Activated T-helper 1 cell treated with anti-CD3 and anti-CD28 coated beads, Interleukin-2, amount 50 U/mL, for 16 hours (primary cell): ENCODE results near the gene SEC11C.

ENCODE experiments used
- DNase-seq, 2 donors: peaks; one replicate each; pipeline ENCODE4 v3.0.0-alpha.2; 2020; ENCODE audit warnings: low read depth in 1 of 2, low spot score in 1 of 2

Gene SEC11C

DNA sequence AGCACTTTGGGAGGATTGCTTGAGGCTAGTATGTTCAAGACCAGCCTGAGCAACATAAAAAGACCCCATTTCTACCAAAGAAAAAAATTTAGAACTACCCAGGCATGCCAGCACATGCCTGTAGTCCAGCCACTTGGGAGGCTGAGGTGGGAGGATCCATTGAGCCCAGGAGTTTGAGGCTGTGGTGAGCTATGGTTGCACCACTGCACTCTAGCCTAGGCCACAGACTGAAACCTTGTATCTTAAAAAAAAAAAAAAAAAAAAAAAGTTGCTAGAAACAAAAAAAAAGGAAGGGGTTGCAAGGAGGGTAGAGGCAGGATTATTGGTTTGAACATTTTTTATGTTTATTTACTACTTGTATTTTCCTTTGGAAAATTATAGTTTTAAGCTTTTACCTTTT lies 4.8 kb downstream of the SEC11C start:
- DNase-seq = no peak

DNA sequence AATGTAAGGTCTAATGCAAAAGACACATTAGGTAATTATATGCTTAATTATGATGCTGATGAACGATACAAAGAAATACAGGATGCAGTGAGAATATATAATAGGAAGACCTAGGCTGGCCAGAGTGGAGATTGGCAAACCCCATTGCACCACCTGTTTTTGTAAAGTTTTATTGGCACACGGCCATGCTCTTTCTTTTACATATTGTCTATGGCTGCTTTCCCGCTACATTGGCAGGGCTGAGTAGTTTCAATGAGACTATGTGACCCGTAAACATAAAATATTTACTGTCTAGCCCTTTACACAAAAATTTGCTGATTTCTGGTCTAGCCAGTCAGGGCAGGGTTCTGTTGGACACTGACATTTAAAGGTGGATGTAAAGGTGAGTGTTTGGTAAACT lies 5.4 kb downstream of the SEC11C start:
- no peak for DNase-seq

- no peak for DNase-seq
Measured at GRCh38 chr18:59148192-59148591, 8.5 kb downstream of the SEC11C start.

DNA sequence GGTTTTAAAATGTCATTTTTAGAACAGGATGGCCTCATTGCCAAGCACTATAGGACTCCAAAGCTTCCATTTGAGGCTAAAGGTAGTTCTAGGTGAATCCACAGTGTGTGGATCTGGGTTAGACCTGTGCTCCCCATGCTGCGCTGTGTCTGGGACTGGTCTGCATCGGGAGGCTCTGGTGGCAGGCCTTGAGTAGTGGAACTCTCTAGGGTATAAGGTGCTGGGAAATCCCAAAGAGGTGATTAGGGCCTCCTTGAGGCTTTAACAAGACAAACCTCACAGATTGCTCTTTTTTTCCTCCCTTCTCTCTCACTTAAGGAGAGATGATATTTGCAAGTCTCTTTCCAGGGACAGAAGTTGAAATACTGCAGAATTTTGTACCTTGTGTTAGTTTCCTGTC lies 9.3 kb downstream of the SEC11C start:
- DNase-seq = no peak

DNA sequence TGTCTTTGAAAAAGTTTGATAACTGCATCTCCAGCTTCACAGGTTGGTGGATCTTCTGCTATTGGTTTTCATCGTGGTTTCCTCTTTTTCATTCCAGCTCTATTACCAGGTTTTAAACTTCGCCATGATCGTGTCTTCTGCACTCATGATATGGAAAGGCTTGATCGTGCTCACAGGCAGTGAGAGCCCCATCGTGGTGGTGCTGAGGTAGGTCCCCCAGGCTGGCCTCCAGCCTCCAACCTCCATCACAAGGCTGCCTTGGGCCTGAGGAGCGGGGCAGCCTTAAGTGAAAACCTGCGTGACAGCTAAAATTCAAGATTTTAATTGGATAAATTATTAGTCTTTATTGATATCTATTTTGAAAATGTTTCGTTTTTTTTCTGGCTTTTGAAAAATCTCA lies 9.7 kb downstream of the SEC11C start:
- DNase-seq = no peak

DNA sequence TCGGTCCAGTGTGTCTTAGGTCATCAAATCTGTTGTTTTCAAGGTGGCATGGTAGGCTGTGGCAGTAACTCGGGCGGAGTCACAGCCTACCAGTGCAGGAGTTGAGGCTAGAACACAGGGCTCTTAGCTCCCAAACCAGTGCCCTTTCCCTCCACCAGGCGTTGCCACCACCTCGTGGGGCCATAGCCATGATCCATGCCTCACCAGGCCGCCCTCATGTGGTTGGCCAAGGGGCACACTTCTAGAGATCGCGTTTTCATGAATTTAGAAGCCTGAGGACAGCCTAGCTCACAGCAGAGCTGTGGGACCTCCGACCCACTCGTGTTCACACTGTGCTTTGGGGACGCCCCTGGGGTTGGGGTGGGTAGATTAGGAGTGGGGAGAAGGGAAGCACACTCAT lies 10.6 kb downstream of the SEC11C start:
- no peak for DNase-seq

DNA sequence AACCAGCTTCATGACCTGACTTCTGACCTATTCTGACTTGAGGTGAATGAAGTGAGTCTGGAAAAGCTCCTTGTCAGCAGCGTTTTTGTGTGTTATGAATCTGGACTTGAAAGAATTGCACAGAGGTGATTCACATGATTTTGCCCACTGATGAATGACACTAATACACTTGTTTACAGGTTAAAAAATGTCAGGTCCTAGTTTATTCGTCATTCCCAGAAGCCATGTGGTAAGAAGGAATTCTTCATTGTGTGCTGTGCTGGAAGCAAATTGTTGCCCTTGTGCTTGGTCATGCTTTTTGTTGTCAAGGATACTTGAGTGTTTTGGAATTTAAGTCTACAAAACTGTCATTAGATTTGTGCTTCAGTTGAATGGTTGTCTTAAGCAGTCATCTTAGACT lies 15.5 kb downstream of the SEC11C start:
- DNase-seq = no peak

DNA sequence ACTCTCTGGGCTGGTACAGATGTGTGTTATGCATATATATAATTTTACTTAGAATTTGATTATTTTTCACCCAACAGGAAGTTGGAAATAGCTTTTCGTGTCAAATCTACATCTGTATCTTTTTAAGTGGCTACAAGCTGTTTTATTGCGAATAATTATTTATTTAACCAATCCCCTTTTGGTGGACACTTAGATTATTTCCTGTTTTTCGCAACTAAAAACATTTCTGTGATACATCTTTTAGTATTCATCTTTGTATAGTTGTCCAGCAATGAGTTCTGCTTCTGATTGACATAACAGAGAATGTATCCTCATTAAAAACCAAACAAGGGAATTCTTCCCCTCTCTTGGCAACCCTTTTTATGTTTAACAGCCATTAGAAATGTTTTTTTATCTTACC lies 16.6 kb downstream of the SEC11C start:
- no peak for DNase-seq

- DNase-seq = no peak
Measured at GRCh38 chr18:59159265-59159664, 19.6 kb downstream of the SEC11C start.

DNA sequence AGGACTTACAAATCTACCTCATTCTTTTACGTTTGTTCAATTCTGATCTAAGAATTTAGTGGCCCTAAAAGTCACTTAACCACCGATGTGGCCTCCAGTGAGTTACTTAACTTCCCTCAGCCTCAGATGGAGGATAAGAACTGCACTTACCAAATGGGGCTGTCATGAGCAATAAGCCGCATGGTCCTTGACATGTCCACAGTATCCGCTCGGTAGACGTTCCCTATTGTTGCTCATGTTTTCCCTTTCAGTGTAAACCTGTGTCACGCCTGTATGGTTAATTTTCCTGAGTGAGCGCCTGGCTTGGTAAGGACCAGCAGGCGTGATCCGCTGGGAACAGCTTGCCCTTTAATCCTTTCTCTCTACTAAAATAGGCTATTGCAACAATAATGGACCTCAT lies 20.3 kb downstream of the SEC11C start:
- DNase-seq = no peak

DNA sequence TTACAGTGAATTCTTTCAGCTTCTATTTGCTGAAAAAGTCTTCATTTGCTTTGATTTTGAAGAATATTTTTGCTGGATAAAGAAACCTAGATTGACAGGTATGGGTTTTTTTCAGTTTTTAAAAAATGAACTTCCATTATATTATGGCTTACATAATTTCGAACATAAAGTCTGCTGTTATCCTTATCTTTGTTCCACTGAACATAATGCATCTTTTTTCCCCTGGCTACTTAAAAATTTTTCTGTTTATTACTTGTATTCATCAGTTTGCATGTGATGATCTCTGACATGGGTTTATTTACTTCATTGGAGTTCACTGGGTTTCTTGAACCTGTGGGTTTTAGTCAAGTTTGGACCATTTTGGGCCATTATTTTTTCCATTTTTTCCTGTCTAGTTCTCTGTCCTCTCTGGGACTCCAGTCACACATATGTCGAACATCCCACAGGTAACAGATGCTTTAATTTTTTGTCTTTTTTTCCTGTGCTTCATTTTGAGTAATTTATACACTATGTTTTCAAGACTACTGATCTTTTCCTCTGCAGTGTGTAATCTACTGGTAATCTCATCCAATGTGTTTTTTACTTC lies 33.1 kb downstream of the SEC11C start:
- DNase-seq = no peak

- DNase-seq = no peak
Measured at GRCh38 chr18:59177485-59177884, 37.8 kb downstream of the SEC11C start.

DNA sequence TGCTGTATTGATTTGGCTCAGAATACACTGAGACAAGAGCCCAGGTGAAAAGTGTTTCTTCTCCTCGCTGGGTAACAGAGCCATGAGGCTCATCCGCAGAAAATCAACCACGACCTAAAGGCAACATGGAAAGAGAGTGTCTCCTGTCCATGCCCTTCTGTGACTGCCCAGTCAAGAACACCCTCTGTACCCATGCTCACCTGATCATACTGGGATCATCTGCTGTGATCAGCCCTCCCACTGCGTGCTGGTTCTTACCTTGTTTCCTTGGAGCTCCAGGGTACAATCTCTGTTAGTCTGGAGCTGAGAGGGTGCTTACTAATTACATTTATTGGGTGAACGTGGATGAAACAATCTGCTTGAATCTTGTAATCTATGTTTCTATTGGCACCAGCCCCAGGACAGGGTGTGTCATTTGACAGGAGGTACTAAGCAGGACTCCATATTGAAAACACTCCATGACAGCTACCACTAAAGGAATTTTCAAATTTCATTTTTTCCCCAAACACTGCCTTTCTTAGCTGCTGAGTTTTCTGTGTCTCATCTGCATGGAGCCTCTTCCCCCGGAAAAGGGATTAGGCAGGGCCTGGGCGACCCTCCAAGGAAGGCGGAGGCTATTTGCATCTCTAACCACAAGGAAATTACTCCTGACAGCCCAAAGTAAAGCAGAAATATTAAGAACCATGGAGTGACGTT lies 40.6 kb downstream of the SEC11C start:
- DNase-seq = no peak

DNA sequence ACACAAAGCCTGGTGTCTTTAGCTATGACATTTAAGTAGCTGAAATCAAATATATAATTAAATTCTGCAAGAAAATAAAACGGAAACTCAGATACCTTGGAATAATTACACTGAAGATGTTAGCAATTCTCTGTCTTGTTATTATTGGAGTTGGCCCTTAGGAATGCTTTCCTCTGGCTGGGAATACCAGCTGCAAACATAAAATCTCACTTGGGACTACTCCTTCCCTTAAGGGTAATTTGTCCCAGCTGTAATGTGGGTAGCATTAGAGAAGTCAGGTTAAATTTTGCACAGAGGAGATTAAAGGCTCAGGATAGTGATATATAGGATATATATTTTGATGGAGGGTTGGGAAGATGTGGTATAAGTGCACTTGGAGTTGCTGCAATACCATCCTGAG lies 43.0 kb downstream of the SEC11C start:
- no peak for DNase-seq

DNA sequence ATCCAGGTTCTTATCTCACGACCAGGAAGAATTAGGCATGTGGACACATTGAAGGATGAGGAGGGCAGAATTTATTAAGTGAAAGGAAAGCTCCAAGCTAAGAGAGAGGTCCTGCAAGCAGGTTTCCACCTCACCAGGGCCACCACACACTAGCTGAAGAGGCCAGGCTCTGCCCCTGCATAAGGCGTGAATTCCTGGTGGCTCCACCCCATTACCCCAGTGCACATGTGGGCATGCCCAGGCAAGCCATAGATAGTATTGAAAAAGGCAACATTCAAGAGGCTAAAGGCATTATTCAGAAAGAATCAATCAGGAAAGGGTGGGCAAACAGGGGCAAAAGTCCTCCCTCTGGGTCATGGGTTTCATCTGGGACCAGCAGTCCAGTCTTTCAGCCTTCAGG lies 49.3 kb downstream of the SEC11C start:
- DNase-seq = no peak

DNA sequence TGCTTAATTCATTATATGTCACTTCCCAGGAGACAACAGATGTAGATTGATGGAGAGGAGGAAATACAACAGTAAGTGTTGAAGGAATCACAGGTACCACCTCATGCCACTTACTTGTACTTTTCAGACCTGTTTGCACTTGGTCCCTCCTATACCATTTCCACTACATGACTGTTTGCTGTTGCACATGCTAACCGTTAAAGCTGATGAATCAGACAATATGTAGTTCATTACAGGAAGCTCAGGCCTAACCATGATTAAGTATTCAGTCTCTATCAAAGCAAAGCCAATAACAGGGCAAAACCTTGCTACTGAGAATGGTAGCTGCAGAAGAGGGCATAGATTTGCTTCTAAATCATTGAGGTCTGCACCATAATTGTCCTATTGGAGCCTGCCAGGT lies 50.1 kb downstream of the SEC11C start:
- DNase-seq = no peak

GRCh38 chr18:59196161-59196725 lies 56.6 kb downstream of the SEC11C start:
- no peak for DNase-seq

- DNase-seq = no peak
Measured at GRCh38 chr18:59197636-59198035, 58.0 kb downstream of the SEC11C start.

DNA sequence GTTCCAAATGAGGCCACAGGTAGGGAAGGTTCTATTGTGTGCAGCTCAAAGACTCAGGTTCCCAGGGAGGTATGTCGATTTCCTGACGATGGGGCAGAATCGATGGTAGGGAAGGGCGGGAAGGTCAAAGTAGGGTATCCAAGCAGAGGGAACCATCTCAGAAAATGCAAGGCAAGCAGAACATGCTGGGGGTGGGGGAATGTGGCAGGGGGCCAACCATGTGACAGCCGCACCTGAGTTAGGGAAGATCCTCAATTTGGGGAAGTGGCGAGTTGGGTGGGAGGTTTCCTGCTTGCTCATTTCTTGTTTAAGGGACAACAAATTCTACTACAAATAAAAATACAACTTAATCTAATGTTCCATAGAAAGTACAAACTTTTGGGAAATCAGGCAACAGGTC lies 58.5 kb downstream of the SEC11C start:
- DNase-seq = no peak

- DNase-seq = no peak
Measured at GRCh38 chr18:59200787-59201186, 61.1 kb downstream of the SEC11C start.

- DNase-seq = no peak
Measured at GRCh38 chr18:59202258-59202820, 62.7 kb downstream of the SEC11C start.

- no peak for DNase-seq
Measured at GRCh38 chr18:59207506-59207905, 67.8 kb downstream of the SEC11C start.
